HG02571 (cell line): Measurements from ENCODE around the gene FANCE.
"Not testable (repeated sequence)": the region's sequence is repeated elsewhere in the genome, so short reads cannot be mapped to it uniquely, and the experiment has no call there.

Source experiments
- ATAC-seq: cut with Tn5 transposase; IDR thresholded peaks from one replicate; pipeline ENCODE4 v1.9.1; 2021; ENCODE audit warnings: mild to moderate bottlenecking, moderate library complexity; ENCODE audit not compliant: unreplicated experiment

Gene FANCE

GRCh38 chr6:35496036-35496840 lies 44.1 kb downstream of the FANCE start:
- ATAC-seq, result no peak

GRCh38 chr6:35496841-35497570 lies 44.9 kb downstream of the FANCE start, which contains the start of gene TEAD3:
Gene TEAD3, minus strand, starts transcription at chr6:35497079.
- no peak for ATAC-seq

- no peak for ATAC-seq
Measured at GRCh38 chr6:35497571-35498421, 45.7 kb downstream of the FANCE start.

GRCh38 chr6:35498422-35499067 lies 46.4 kb downstream of the FANCE start:
- ATAC-seq, result no peak

- ATAC-seq, result no peak
Measured at GRCh38 chr6:35499372-35499771, 47.2 kb downstream of the FANCE start.

GRCh38 chr6:35500782-35501181 lies 48.6 kb downstream of the FANCE start:
- ATAC-seq, result no peak

GRCh38 chr6:35501784-35502183 lies 49.6 kb downstream of the FANCE start:
- no peak for ATAC-seq

- no peak for ATAC-seq
Measured at GRCh38 chr6:35503534-35503933, 51.4 kb downstream of the FANCE start.

- no peak for ATAC-seq
Measured at GRCh38 chr6:35505999-35506412, 53.9 kb downstream of the FANCE start.

GRCh38 chr6:35506536-35506935 lies 54.4 kb downstream of the FANCE start:
- ATAC-seq, result no peak

- no peak for ATAC-seq
Measured at GRCh38 chr6:35507221-35507620, 55.1 kb downstream of the FANCE start.

GRCh38 chr6:35508027-35508426 lies 55.9 kb downstream of the FANCE start:
- ATAC-seq, result no peak

- ATAC-seq, result no peak
Measured at GRCh38 chr6:35508542-35508941, 56.4 kb downstream of the FANCE start.

- ATAC-seq, result no peak
Measured at GRCh38 chr6:35510916-35511561, 58.9 kb downstream of the FANCE start.

GRCh38 chr6:35511562-35511941 lies 59.4 kb downstream of the FANCE start:
- ATAC-seq, result no peak

GRCh38 chr6:35512006-35512405 lies 59.9 kb downstream of the FANCE start:
- ATAC-seq, result no peak

- no peak for ATAC-seq
Measured at GRCh38 chr6:35512740-35513139, 60.6 kb downstream of the FANCE start, which contains the start of gene TULP1. Gene TULP1, minus strand, starts transcription at chr6:35512896. Its CDS starts 38 bp downstream, at chr6:35512858.

- no peak for ATAC-seq
Measured at GRCh38 chr6:35514587-35514986, 62.4 kb downstream of the FANCE start.

GRCh38 chr6:35515939-35516338 lies 63.8 kb downstream of the FANCE start:
- not testable (repeated sequence) for ATAC-seq
